ENCODE measurements around the gene MCFD2.

GRCh38 chr2:46877619-46878113 lies 37.9 kb downstream of the MCFD2 start:
- no peak for TF ChIP-seq CTCF (IDR thresholded peaks at IDR 0.05)
- TF ChIP-seq SIN3A (IDR thresholded peaks at IDR 0.05; ENCODE audit: borderline replicate concordance, insufficient read depth, low read depth, low read length): no peak
- no peak for TF ChIP-seq POLR2AphosphoS5 (IDR thresholded peaks at IDR 0.05; ENCODE audit: low read depth, low read length)
- no peak for TF ChIP-seq TCF7L2 (IDR thresholded peaks at IDR 0.05; ENCODE audit: low read depth, low read length)
